ENCODE measurements around the gene FMNL3.
"Not testable (repeated sequence)": the region's sequence is repeated elsewhere in the genome, so short reads cannot be mapped to it uniquely, and the experiment has no call there.

FMNL3 gene

DNA sequence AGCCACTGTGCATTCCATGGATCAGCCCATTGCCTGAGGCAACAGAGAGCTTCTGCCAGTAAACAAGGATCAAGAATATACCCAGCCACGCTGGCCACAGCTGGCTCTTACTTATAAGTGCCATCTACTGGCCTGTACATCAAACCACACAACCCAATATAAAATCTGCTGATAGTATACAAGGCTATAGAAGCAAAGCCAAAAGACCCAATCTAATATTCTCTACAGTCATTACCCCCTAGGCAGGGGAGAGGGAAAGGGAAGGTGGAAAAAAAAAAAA is 97.4 kb downstream of the FMNL3 start:
- in situ Hi-C loops (cut with MboI; ENCODE audit: low sequenced_read_pairs, unreplicated experiment) = no loop called here
- no peak for DNase-seq (ENCODE audit: low spot score)
- no peak for TF ChIP-seq CTCF (IDR thresholded peaks at IDR 0.05; ENCODE audit: borderline replicate concordance, control extremely low read depth, extremely low read depth, insufficient read depth, missing control alignments)

GRCh38 chr12:49609059-49609874 is 97.9 kb downstream of the FMNL3 start:
- no peak for TF ChIP-seq CTCF (IDR thresholded peaks at IDR 0.05; ENCODE audit: borderline replicate concordance, control extremely low read depth, extremely low read depth, insufficient read depth, missing control alignments)
- in situ Hi-C loops (cut with MboI; ENCODE audit: low sequenced_read_pairs, unreplicated experiment) = no loop called here
- no peak for DNase-seq (ENCODE audit: low spot score)

DNA sequence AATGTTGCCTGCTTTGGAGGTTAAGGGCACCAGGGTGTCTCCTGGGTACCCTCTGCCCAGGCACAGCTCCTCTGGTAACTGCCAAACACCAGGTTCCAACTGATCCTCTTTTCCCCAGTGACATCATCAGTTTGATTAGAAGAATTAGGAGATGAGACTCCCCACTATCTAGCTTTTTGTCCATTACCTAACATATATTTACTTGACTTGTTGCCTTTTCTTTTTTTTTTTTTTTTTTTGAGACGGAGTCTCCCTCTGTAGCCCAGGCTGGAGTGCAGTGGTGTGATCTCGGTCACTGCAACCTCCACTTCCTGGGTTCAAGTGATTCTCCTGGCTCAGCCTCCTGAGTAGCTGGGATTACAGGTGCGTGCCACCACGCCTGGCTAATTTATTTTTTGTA is 101.7 kb downstream of the FMNL3 start, which contains the start of gene FAM186B:
Gene FAM186B (minus strand): TSS at position 101 of the 400 bp plus-strand sequence. CDS start 162 bp downstream, outside the sequence.
- in situ Hi-C loops (cut with MboI; ENCODE audit: low sequenced_read_pairs, unreplicated experiment); DNase-seq (ENCODE audit: low spot score): not testable (repeated sequence)

DNA sequence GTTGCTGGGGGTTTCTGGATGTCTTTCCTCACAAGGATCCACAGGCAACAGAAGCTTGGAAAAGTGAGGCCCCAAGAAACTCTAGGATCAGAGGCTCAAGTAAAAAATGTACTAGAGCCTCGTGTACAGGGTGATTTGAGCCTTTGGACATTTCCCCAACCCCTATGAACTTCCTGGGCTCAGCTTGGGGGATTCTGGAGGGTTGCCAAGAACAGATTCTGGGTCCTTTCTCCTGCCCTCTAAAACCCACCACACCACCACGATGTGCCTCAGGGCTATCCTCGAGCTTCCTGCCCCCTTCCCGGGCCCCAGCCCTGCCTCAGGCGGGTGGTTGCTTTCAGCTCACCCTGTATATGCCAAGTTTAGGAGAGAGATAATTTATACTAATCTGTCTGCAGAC is 102.3 kb downstream of the FMNL3 start:
- DNase-seq (ENCODE audit: low spot score) = no peak
- in situ Hi-C loops (cut with MboI; ENCODE audit: low sequenced_read_pairs, unreplicated experiment) = no loop called here
- TF ChIP-seq CTCF (IDR thresholded peaks at IDR 0.05; ENCODE audit: borderline replicate concordance, control extremely low read depth, extremely low read depth, insufficient read depth, missing control alignments) = no peak

GRCh38 chr12:49603721-49604120 is 103.5 kb downstream of the FMNL3 start:
- in situ Hi-C loops (cut with MboI; ENCODE audit: low sequenced_read_pairs, unreplicated experiment) = no loop called here
- no peak for DNase-seq (ENCODE audit: low spot score)
- no peak for TF ChIP-seq CTCF (IDR thresholded peaks at IDR 0.05; ENCODE audit: borderline replicate concordance, control extremely low read depth, extremely low read depth, insufficient read depth, missing control alignments)

DNA sequence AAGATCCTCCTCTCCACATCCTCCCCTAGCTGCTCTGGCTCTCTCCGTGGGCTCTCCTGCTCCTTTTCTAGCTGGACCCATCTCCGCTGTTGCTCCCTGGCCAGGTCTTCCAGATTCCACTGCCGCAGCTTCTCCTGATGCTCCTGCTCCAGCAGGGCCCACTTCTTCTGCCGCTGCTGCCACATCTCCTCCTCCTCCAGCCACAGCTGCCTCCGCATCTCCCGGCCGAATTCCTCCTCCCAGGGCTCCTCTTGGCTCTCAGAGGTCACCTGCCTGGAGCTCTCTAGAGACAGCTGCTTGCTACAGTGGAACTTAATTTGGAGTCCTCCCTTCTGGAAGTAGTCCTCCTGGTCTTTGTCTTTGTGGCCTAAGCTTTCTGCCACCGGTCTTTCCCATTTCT is 107.2 kb downstream of the FMNL3 start:
- in situ Hi-C loops (cut with MboI; ENCODE audit: low sequenced_read_pairs, unreplicated experiment) = no loop called here
- DNase-seq (ENCODE audit: low spot score) = no peak
- no peak for TF ChIP-seq CTCF (IDR thresholded peaks at IDR 0.05; ENCODE audit: borderline replicate concordance, control extremely low read depth, extremely low read depth, insufficient read depth, missing control alignments)

GRCh38 chr12:49598527-49598926 is 108.7 kb downstream of the FMNL3 start:
- TF ChIP-seq CTCF (IDR thresholded peaks at IDR 0.05; ENCODE audit: borderline replicate concordance, control extremely low read depth, extremely low read depth, insufficient read depth, missing control alignments) = no peak
- no peak for DNase-seq (ENCODE audit: low spot score)
- in situ Hi-C loops (cut with MboI; ENCODE audit: low sequenced_read_pairs, unreplicated experiment) = no loop called here
